ENCODE data around the gene CHRNB2. TPM values are rescaled to one million over a fixed set of nuclear protein-coding genes. Genes with fewer than 3 reads are reported as not detected.
A peak's percentile ranks its signal among the peaks of the same experiment; 100 is the strongest.

The CHRNB2 gene
- total RNA-seq, 1 donor from 2014 or later, result 0.20 TPM

DNA sequence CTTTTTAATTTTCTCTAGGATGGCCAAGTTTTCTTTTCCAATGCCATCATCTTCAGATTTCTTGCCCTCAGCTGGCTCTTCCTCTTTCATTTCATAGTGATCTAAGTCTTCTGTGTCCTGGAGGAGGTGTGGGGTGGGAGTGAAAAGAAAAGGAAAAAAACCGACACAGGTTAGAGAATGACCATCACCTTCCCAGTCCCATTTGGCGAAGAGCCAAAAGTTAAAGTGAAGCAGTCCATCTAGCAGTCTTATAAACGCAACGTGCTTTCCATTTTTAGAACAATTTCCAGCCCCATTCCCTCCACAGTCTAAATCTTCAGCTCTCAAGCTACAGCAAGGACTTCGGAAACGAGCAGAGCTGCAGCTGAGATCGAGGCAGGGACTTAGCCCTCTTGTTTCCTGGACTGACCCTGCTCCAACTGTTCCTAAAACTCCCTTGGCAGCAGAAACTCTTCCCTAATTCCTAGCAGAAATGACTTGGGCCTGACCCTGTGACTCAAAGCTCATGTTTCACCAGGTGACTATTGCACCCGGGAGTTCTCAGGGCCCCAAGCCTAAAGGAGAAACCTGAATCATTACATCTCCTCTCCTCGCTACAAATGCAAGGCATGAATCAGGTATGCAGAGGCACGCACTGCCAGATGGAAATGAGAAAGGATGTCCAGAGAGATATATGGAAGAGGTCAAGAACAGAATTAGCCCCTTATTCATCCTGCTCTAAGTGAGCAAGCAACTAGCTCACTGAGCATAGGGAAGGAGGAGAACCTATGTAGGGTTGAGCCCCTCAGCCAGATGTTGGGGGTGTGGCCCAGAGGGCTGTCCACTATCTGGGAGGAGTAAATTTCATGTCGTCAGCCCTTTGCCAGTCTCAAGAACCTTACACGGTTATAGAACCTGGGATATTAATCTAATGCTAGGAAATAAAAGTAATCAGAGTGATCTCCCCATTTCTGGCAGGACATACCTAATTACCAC lies 14.2 kb upstream of the CHRNB2 start:
- peak; percentile 18 for ATAC-seq

DNA sequence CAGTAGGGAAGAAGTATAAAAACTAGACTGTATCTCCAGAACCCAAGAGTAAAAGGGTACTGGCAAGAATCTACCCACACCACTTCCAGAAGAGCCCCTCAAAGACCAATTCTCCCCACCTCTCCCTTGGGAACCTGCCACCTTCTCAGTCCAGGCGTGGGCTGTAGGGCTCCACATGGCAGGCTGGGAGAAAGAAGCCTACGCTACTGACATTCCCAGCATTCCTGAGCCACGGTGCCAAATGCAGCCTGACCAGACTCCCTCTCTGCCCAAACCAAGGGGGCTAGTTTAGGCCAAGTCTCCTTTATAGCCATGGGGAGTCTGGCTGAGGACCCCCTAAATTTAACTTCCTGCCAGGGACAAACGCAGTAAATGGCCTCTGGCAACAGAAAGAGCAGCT lies 11.2 kb upstream of the CHRNB2 start:
- ATAC-seq, result no peak

DNA sequence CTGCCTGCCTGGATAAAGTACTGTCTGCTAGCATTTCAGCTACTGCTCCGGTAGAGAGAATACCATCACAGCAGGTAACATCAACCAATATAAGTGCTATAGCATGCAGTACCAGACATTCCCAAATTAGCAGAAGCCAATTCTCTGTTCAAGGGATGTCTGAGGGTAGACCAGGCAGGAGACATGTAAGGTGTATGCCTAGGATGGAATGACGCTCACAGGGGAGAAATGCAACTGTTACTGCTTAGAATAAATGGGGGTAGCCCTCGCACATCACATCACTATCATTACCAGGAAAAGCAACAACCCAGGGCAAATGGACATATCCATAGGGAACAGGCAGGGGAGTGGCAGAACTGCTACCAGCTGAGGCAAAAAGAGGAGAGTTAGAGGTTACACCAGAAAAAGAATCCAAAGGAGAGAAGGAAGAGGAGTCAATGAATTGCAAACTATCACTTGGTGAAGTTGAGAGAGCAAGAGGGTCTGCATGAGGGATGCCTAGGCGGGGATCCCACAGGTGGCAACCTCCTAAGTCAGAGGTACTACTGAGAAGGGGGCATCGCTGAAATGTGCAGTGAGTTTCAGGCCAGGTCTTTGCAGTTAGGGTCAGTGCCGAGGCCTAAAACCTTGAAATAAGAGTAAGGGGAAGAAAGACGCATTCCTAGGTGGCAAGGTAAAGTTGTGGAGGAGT lies 10.2 kb upstream of the CHRNB2 start:
- no peak for ATAC-seq

DNA sequence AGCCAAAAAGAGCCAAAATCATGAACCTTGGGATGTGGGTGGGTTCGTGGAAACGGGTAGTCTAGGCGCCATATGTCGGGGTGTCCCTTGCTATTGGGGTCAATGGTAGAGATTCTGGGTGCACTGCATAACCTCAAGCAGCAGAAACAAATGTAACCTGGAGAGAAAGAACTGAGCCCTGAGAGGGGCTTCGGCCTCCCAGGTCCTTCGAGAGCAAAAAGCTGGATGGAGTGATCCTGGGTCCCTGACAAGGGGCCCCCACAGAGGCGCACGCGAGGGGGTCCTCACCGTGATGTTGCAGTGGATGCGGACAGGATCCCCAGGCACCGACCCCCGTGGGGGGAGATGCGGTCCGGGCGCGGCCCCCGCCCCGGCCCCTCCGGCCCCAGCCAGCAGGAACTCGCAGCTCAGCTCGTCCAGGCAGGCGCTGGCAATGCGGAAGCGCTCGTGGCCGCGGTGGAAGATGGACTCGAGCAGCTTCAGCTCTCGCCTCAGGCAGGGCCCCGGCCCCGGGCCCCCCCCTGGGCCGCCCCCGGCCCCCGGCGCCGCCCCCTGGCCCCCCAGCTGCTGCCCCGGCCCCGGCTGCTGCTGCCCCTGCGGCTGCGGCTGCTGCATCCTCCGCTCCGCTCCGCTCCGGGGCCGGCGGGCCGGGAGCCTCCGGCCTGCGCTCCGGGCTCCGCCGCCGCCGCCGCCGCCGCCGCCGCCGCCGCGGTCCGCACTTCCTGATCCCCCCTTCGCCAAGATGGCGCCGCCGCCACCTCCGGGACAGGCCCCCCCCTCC lies 9.4 kb upstream of the CHRNB2 start, which contains the start of gene UBE2Q1:
Gene UBE2Q1 (minus strand): TSS at position 724 of the 781 bp plus-strand sequence. CDS start 109 bp downstream, at position 615.
- peak; percentile 3 for ATAC-seq

DNA sequence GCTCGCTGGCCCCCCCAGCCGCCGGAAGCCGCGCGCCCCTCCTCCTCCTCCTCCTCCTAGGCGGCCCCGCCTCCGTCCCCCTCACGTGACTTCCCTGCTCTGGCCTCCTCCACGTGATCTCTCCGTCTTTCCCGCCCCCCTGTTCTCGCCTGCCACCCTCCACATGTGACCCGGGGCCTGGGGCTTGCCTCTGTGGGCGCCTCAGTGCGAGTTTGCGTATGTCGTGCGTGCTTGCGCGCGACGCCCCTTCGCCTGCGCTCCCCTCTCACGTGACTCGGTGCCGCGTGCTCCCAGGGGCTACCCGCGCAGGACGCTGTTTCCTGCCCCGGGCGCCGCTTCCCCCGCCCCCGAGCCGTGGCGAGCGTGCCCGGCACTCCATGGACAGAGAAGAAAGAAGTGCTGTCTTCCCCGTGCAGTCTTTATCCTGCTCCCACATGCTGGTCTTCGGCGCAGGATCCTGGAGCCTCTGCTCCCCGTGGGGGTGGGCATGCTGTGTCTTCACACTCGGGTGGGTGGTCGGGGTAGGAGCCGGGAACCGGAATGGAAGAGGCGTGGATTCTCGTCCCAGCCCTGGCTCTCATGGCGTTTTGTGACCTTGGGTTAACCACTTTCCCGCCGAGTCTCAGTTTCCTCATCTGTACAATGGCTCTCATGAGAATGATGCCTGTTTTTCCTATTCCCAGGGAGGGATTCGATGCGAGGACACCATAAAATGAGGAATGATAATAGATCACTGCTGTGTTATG lies 8.7 kb upstream of the CHRNB2 start:
- ATAC-seq, result peak; percentile 96

DNA sequence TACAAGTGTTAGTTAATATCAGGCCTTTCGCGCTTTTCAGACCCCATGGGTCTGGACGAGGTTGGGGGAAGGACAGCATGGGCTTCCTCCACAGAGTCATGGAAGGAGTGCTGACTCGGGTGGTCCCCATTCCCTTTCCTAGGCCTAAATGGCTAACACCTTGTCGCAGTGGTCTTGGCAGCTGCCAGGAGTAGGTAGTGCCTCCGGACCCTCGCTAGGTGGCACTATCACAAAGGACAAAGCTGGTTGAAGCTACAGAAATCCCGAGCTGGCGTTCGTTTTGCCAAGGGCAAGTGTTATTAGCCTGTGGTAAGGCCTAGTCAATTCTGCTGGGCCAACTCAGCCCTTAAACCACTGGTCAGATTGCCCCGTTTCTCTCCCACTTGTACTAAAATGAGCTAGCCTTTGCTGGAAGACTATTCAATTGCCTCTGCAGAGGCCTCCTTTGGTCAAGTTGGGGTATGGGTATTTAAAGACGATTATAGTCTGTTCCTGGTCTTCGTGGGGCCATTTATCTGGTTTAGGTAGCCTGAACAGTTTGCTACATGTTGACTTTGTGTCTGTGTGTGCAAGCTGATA lies 8.0 kb upstream of the CHRNB2 start:
- peak; percentile 69 for ATAC-seq

DNA sequence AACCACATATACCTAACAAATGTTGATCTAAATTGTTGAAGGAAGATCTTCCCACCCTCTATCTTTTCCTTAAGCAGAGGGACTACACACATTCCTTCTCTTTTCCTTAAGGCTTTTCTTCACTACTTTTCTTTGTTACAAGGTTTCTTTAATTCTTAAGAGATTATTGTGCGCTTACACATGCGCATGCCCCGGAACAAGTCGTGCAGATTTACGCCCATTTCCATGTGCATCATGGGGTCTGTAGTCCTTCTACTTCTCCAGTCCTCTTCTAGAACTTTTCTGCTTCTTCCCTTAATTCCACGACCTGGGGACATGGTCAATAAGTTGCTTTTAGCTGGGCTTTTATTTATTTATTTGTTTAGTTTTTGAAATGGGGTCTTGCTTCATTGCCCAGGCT lies 1.7 kb upstream of the CHRNB2 start:
- ATAC-seq, result no peak

DNA sequence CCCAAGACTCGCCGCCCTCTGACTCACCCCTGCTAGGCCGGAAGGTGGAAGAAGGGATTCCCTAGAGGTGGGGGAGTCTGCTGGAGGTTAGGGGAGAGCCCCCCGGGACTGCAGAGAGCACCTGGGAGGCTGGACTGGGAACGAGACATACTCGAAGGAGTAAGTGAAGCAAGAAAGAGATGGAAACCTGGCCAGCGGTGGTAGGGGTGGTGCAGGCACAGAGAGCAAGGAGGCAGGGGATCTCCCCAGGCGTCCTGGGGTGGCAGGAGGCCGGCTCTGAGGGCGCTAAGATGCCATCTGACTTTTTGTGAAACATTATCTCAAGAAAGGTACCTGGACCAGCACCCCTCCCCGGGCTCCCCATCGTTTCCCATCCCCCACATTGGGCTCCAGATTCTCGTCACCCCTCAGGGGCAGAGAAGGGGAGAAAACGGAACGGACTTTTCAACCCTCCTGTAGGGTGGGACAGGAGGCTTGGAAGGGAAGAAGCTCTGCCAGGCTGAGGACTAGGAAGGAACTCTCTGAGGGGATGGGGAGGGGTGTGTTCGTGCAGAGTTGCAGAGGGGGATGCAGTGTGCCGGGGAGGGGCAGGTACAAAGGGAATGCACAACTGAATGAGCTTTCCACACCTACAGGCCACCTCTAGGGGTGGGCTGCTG lies 708 bp downstream of the CHRNB2 start:
- no peak for ATAC-seq

DNA sequence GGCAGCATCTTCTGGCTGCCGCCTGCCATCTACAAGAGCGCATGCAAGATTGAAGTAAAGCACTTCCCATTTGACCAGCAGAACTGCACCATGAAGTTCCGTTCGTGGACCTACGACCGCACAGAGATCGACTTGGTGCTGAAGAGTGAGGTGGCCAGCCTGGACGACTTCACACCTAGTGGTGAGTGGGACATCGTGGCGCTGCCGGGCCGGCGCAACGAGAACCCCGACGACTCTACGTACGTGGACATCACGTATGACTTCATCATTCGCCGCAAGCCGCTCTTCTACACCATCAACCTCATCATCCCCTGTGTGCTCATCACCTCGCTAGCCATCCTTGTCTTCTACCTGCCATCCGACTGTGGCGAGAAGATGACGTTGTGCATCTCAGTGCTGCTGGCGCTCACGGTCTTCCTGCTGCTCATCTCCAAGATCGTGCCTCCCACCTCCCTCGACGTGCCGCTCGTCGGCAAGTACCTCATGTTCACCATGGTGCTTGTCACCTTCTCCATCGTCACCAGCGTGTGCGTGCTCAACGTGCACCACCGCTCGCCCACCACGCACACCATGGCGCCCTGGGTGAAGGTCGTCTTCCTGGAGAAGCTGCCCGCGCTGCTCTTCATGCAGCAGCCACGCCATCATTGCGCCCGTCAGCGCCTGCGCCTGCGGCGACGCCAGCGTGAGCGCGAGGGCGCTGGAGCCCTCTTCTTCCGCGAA lies 3.8 kb downstream of the CHRNB2 start:
- no peak for ATAC-seq

DNA sequence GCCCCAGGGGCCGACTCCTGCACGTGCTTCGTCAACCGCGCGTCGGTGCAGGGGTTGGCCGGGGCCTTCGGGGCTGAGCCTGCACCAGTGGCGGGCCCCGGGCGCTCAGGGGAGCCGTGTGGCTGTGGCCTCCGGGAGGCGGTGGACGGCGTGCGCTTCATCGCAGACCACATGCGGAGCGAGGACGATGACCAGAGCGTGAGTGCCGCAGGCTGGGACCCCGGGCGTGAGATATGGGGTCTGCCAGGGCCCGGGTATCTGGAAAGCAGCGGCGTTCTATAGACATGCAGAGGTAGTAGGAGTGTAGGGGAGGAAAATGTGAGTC lies 4.3 kb downstream of the CHRNB2 start:
- no peak for ATAC-seq

DNA sequence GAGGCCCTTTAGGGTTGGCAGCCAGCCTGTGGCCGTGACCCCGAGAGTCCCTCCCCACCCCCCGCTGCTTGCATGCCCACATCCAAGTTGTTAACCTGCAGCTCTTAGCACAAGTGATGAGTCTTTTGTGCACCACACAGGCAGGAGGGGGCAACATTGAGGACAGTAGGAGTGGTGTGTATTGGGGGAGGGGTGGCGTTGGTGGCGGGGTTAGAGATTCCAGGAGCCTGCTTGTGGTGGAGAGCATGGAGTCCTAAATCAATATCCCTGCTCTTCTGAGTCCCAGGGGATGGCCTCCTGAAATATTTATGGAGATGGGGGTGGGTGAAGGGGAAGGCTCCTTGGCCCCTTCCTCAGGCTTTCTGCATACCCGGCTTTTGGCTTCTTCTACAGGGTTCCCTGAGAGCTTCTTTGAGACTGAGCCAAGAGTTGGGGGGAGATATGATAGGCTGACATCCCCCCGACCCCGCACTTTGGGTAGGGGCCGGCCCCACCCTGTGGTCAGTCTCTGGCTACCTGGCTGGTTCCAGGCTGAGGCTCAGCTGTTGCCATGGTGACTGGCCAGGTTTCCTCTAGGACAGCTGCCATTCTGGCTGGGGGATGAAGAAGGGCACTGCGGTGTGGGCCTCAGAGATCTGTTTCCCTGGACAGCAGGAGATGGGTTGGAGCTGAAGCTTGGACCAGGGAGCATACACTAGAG lies 5.0 kb downstream of the CHRNB2 start:
- ATAC-seq, result no peak

DNA sequence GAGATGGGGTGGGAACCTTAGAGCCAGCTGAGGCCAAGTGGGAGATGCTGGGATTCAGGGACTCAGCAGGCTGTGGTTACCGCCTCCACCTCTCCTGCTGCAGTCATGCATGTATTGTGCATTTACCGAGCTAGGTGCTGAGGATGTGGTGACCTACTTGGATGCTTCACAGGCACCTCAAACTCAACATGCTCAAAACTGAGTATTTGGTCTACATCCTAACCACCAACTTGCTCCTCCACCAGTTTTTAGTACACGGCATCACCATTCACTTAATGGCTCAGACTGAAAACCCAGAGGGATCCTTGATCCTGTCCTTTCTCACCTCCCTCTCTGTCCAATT lies 5.6 kb downstream of the CHRNB2 start:
- no peak for ATAC-seq

DNA sequence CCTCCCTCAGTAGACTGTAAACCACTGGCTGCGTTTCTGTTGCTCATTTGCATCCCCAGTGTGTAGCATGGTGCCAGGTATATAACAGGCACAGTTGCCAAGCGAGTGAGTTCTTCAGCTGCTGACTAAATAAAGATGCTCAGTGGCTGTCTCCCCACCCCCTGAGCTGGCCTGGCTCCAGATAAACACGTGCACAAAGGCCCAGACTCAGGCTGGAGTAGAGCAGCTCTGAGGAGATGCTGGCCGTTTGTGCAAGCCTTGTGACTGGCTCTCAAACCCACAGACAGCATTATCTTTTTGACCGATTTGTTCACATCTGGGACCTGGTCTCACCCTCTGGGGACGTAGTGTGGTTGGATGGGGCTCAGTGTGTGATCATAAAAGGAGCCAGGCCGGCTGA lies 7.1 kb downstream of the CHRNB2 start:
- no peak for ATAC-seq

DNA sequence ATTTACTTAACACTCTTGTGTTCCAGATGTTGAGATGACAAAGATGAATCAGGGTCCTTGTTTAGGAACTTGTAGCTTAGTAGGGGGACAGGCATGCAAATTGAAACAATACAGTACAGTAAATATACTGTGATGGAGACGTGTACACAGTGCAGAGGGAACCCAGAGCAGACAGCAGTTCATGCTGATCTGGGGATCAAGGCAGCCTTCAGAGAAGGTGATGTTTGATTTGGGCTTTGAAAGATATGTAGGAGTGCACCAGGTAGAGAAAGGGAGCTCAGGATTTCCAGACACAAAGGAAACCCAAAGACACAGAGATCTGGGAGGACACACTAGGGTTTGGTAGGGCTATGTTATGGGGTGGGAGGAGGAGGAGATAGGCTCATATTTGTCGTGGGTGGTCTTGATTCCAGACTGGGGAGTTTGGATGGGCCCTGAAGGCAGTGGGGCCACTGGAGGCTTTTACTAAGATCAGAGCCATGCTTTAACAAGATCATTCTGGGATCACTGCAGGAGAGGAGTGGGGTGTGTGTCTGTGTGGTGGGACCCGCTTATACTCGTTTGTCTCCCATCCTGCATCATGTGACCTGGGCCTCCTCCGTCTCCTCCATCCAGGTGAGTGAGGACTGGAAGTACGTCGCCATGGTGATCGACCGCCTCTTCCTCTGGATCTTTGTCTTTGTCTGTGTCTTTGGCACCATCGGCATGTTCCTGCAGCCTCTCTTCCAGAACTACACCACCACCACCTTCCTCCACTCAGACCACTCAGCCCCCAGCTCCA lies 7.8 kb downstream of the CHRNB2 start:
- ATAC-seq, result no peak

DNA sequence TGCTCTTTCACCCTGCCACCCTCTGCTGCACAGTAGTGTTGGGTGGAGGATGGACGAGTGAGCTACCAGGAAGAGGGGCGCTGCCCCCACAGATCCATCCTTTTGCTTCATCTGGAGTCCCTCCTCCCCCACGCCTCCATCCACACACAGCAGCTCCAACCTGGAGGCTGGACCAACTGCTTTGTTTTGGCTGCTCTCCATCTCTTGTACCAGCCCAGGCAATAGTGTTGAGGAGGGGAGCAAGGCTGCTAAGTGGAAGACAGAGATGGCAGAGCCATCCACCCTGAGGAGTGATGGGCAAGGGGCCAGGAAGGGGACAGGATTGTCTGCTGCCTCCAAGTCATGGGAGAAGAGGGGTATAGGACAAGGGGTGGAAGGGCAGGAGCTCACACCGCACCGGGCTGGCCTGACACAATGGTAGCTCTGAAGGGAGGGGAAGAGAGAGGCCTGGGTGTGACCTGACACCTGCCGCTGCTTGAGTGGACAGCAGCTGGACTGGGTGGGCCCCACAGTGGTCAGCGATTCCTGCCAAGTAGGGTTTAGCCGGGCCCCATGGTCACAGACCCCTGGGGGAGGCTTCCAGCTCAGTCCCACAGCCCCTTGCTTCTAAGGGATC lies 8.5 kb downstream of the CHRNB2 start:
- peak; percentile 21 for ATAC-seq

DNA sequence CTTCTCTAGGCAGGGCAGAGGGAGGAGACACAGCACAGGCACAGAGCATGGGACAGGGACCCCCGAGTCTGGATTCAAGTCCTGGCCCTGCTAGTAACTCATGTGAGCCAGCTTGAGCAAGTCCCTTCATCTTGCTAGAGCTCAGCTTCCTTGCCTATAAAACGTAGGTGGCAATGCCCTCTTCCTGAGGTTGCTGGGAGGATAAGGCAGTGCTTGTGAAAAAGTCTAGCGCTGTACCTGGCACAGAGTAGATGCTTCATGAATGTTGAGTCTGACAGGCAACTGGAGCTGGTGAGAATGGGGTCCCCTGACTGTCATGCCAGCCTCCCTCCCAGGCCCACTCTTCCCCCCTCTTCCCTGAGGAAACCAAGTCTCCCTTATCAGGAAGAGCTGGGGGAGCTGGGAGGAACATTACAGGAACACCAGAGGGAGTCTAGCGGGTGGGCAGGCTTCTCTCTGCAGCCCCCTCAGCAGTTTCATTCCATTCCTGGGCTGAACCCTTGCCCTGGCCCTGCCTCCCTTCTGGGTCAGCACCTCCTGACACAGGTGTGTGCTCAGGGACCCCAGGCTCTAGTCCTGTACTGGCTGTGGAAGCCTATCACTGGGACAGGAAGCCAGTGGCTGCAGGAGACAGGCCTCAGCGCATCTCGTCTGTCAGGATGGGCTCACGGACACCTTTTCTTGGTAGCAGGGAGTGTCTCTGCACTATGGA lies 9.9 kb downstream of the CHRNB2 start:
- peak; percentile 7 for ATAC-seq

DNA sequence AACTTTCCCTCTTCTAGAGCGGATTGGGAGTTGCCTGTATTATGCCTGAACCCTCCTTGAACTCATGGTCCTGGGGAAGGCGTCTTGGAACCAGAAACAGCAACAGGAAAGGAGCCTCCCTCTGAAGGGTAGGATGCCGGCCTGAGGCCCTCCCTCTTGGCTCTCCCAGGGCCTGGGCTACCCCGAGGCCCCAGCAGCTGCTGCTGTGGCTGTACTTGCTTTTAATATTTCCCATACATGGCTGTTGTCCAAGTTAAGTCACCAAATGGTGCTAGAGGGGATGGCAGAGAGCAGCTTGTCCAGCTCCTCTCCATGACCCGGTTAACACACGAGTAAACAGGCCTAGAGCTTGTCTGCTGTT lies 10.5 kb downstream of the CHRNB2 start:
- peak; percentile 34 for ATAC-seq

DNA sequence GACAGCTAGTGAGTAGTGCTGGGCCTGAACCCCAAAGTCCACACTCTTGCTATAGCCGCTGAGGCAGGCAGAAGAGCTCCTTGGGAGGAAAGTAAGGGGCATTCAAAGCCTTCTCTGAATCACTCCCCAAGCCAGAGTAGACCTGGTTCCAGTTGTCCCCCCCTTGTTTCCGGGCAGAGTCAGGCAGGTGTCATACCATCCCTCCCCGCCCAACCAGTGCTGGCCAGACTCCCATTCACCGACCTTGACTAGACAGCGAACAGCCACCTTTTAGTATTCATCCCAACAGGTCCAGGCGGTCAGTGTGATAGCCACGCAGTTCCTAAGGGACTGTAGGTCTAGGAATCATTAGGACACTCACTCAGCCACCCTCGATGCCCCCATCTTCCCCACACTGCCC lies 11.8 kb downstream of the CHRNB2 start:
- ATAC-seq, result no peak

Data from esophagus mucosa (tissue), 1 donor.